GM21360 (cell line): ENCODE measurements around the gene NUP133.
"Not testable (repeated sequence)": the region's sequence is repeated elsewhere in the genome, so short reads cannot be mapped to it uniquely, and the experiment has no call there.

Experiments
- ATAC-seq: cut with Tn5 transposase; IDR thresholded peaks from one replicate; pipeline ENCODE4 v1.9.1; 2021; ENCODE audit warnings: mild to moderate bottlenecking, moderate library complexity; ENCODE audit not compliant: unreplicated experiment

NUP133 gene

GRCh38 chr1:229507951-229508822 is at the start of gene NUP133:
Gene NUP133 (minus strand): TSS chr1:229508341. CDS start chr1:229508249, 92 bp downstream.
- ATAC-seq = peak; percentile 93

DNA sequence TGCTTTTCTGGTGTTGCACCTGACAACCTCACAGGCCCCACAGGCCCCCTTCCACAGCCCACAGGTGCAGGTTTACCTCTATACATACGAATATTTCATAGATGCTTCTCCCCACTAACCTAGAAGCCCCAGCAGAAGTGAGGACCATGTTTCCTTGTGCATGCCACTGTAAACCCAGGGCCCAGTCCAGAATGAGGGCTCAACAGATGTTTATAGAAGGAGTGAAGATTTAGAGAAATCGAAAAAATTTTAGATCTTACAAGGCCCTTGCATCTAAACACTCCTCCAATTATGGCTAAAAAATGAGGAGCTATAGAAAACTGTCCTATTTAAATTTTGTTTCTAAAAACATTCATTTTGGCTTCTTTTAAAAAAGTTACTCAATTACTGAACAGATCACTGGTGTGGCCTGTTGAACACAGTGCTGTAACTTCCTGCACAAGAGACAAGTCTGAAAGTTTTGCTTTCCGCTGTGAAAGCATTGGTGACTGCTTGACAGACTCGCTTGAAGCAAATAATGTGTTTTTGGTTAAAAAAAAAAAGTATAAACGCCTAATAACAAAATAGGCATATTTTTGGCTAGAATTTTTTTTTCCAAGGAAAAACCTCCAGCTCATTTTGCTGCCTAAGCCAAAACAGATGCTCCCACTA is 49.2 kb upstream of the NUP133 start:
- no peak for ATAC-seq

GRCh38 chr1:229554886-229555621 is 46.9 kb upstream of the NUP133 start:
- no peak for ATAC-seq

GRCh38 chr1:229553621-229554130 is 45.5 kb upstream of the NUP133 start:
- no peak for ATAC-seq

DNA sequence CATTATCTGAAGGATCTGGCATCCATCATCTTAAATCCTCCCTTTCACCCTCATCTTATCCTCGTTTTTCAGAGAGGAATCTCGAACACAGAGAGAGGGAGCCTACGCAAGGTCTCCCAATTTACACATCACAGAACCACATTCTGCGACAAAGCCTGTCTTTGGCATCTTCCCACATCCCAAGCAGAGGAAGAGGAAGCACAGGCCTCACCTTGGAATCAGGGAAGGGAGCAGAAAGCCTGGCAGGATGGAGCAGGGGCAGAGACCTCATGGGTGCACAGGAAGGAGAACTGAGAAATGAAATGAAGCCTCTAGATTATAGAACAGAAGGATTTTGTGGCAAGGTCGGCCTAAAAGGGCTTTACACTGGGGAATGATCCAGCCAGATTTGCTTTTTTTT is 44.6 kb upstream of the NUP133 start:
- ATAC-seq = no peak

- ATAC-seq = no peak
Measured at GRCh38 chr1:229550812-229551567, 42.8 kb upstream of the NUP133 start.

DNA sequence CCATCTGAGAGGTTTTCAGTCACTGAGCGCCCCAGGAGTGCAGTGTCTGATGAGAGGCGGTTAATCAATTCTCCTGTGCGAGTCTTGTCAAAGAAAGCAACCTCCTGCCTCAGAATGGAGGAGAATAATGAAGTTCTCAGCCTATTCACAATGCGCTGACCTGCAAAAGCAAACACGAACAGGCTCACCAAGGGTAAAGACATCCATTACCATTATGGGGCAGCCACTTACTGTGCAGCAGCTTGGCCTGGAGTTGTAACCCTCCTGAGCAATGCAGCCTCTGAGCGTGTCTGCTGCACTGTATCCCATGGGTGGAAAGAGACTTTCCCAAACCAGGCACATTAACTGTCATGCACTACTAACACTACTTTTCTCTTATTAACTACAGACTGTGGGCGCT is 39.4 kb upstream of the NUP133 start:
- ATAC-seq = no peak

DNA sequence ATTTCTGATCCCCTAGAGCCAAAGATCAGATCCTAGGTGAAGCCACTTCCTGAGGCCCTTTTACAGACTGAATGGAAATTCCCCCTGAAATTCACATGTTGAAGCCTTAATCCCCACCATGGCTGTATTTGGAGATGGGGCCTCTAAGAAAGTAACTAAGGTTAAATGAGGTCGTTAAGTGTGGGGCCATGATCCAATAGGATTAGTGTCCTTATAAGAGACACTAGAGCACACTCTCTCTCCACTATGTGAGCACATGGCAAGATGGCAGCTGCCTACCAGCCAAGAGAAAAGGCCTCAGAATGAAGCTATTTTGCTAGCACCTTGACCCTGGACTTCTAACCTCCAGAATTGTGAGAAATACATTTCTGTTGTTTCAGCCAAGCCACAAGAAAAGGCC is 36.4 kb upstream of the NUP133 start:
- no peak for ATAC-seq

DNA sequence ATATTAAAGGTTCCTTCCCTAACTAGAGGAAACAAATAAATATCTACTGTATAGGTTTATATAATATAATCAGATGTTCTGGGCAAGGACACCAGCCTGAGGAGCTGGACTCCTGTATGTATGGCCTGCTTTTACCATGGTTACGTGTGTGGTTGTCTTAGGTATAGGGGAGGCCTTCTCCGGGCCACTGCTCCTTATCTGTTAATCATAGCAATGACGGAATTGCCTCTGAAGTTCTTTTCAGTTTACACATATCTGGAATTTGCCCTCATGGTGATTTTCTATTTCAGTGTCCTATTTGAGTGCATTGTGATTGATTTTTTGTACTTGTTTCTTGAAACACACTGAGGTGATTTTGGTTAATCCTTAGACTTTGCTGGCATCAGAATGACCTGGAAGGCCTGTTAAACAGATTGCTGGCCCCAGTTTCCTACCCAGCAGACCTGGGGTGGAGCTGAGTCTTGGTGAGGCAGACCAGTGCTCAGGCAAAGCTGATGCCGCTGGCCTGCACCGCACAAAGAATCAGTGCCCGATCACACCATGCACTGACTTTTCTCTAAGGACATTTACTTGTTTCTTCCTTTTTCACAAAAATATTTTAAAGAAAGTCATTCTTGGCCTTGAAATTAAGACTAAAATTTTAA is 31.8 kb upstream of the NUP133 start:
- no peak for ATAC-seq

DNA sequence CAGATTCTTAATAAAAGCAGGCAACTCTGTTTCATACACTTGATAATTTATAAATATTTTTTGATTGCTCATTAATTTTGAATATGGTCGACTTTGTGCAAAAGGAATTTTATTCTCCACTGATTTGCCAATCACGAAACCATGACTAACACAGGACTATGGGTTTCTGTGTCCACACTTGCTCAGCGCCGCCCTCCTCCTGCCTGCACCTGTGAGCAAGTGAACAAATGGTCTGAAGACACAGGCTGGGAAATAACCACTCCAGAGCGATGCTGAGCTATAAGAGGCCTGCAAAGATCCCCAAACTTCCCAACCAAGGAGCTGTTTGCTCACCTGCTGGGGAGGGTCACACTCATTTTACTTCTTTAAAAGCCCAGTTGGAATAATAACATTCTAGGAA is 30.8 kb upstream of the NUP133 start:
- no peak for ATAC-seq

GRCh38 chr1:229537894-229538293 is 29.8 kb upstream of the NUP133 start:
- ATAC-seq = no peak

DNA sequence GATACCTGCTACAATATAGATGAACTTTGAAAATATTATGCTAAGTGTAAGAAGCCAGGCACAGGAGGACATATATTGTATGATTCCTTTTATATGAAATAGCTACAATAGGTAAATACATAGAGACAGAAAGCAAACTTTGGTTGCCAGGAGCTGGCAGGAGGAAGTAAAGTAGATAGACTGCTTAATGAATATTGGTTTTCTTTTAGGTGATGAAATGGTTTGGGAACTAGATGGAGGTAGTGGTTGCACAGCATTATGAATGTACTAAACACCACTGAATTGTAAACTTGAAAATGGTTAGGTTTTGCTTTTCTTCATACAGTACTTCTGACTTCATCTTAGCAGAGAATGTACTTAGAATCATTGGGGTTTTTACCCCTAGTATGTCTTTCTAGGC is 28.8 kb upstream of the NUP133 start:
- no peak for ATAC-seq

- ATAC-seq = no peak
Measured at GRCh38 chr1:229535230-229535629, 27.1 kb upstream of the NUP133 start.

- no peak for ATAC-seq
Measured at GRCh38 chr1:229531326-229531725, 23.2 kb upstream of the NUP133 start.

- no peak for ATAC-seq
Measured at GRCh38 chr1:229529639-229530038, 21.5 kb upstream of the NUP133 start.

- ATAC-seq = no peak
Measured at GRCh38 chr1:229526695-229527094, 18.6 kb upstream of the NUP133 start.

DNA sequence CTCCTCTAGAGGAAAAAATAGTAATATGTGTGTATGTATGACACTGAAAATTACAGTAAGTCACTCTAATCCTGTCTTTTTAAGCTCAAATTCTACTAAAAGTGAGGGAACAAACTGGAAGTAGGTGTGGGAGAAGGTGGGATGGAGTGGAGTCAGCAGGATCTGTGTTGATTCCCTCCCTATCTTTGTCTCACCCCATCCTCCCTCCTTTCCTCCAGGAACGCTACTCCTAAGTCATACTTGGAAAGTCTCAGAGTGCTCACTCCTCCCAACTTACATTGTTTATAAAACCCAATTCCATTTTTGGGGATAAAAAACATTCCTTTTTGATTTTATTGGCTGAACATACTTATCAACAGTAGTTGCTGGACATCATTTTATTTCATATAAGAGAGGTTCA is 14.9 kb upstream of the NUP133 start:
- ATAC-seq = no peak

- ATAC-seq = no peak
Measured at GRCh38 chr1:229514578-229515275, 6.6 kb upstream of the NUP133 start.

DNA sequence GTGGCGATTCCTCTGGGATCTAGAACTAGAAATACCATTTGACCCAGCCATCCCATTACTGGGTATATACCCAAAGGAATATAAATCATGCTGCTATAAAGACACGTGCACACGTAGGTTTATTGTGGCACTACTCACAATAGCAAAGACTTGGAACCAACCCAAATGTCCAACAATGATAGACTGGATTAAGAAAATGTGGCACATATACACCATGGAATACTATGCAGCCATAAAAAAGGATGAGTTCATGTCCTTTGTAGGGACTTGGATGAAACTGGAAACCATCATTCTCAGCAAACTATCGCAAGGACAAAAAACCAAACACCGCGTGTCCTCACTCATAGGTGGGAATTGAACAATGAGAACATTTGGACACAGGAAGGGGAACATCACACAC is 3.5 kb upstream of the NUP133 start:
- ATAC-seq = not testable (repeated sequence)

- not testable (repeated sequence) for ATAC-seq
Measured at GRCh38 chr1:229511201-229511600, 3.1 kb upstream of the NUP133 start.
